Brain microvascular endothelial cell (primary cell): ENCODE results near the gene ADARB2.
"Not testable (repeated sequence)": the region's sequence is repeated elsewhere in the genome, so short reads cannot be mapped to it uniquely, and the experiment has no call there.

ENCODE experiments used
- DNase-seq: peaks from one replicate; pipeline ENCODE4 v3.0.0-alpha.2; 2020
- H3K27ac ChIP-seq: fragments of 250-450 bp; sonication (Bioruptor Pico); 2 replicates; pipeline ENCODE4 v1.5.1; 2020; ENCODE audit warnings: mild to moderate bottlenecking, moderate library complexity
- H3K27me3 ChIP-seq: fragments of 250-450 bp; sonication (Bioruptor Pico); replicated peaks from 2 replicates; pipeline ENCODE4 v1.5.1; 2020; ENCODE audit warnings: mild to moderate bottlenecking
- H3K36me3 ChIP-seq: fragments of 250-450 bp; sonication (Bioruptor Pico); replicated peaks from 2 replicates; pipeline ENCODE4 v1.5.1; 2020; ENCODE audit warnings: mild to moderate bottlenecking
- H3K4me3 ChIP-seq: 2 replicates; pipeline ENCODE4 v1.5.1; 2011; ENCODE audit warnings: low read depth, mild to moderate bottlenecking, control low read depth, low read length, moderate library complexity
- CTCF ChIP-seq: IDR thresholded peaks from 2 replicates; pipeline ENCODE4 v1.5.1; 2011; ENCODE audit warnings: low read depth, mild to moderate bottlenecking, moderate library complexity, low read length, control low read depth, inconsistent platforms; ENCODE audit errors: missing control alignments
- in situ Hi-C: cut with HindIII; loops from 2 replicates; pipeline ENCODE4 v1.10.0; 2017; ENCODE audit warnings: low sequenced_read_pairs, low pct_ligation_motif_present

The ADARB2 gene

GRCh38 chr10:1625079-1625478 lies 112.2 kb downstream of the ADARB2 start:
- no peak for TF ChIP-seq CTCF
- in situ Hi-C loops: no loop called here
- no peak for DNase-seq
- no peaks in the 10 kb centered on the region for H3K36me3 ChIP-seq
- no peak overlapping the region for H3K27ac ChIP-seq
- H3K4me3 ChIP-seq: no peak overlapping the region
- no peaks in the 10 kb centered on the region for H3K27me3 ChIP-seq

DNA sequence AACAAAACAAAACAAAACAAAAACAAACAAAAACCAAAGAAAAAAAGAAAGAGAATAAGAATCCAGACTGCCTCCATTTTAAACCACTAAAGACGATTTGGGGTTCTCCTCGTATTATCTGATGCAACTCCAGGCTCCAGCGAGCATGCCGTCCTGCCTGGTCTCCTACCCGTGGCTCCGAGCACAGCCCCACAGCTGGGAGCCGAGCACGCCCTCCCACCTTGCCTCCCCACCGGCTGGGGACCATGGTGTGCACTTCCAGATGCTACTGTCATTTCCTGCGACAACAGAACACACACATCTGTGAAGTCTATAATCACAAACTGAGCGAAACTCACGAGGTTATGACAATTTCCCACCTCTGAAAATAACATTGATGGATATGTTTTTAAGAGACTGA lies 113.1 kb downstream of the ADARB2 start:
- in situ Hi-C loops: no loop called here

GRCh38 chr10:1620803-1621202 lies 116.5 kb downstream of the ADARB2 start:
- H3K4me3 ChIP-seq: no peak overlapping the region
- no peaks in the 10 kb centered on the region for H3K27me3 ChIP-seq
- in situ Hi-C loops: no loop called here
- DNase-seq: no peak
- no peaks in the 10 kb centered on the region for H3K36me3 ChIP-seq
- H3K27ac ChIP-seq: no peak overlapping the region
- TF ChIP-seq CTCF: no peak

More for the DNA sequence above, 113.1 kb downstream of the ADARB2 start:
- no peak for TF ChIP-seq CTCF
- Histone ChIP-seq H3K27me3 (no peaks in the 10 kb centered on the region), H3K36me3 (no peaks in the 10 kb centered on the region), H3K4me3 (no peak overlapping the region), H3K27ac (no peak overlapping the region)
- DNase-seq: no peak

GRCh38 chr10:1617376-1618317 lies 119.7 kb downstream of the ADARB2 start:
- H3K27ac ChIP-seq, H3K4me3 ChIP-seq, DNase-seq, H3K27me3 ChIP-seq, in situ Hi-C loops, H3K36me3 ChIP-seq: not testable (repeated sequence)

- H3K4me3 ChIP-seq, DNase-seq, H3K27ac ChIP-seq, H3K27me3 ChIP-seq, in situ Hi-C loops, H3K36me3 ChIP-seq: not testable (repeated sequence)
Measured at GRCh38 chr10:1616701-1617100, 120.6 kb downstream of the ADARB2 start.

DNA sequence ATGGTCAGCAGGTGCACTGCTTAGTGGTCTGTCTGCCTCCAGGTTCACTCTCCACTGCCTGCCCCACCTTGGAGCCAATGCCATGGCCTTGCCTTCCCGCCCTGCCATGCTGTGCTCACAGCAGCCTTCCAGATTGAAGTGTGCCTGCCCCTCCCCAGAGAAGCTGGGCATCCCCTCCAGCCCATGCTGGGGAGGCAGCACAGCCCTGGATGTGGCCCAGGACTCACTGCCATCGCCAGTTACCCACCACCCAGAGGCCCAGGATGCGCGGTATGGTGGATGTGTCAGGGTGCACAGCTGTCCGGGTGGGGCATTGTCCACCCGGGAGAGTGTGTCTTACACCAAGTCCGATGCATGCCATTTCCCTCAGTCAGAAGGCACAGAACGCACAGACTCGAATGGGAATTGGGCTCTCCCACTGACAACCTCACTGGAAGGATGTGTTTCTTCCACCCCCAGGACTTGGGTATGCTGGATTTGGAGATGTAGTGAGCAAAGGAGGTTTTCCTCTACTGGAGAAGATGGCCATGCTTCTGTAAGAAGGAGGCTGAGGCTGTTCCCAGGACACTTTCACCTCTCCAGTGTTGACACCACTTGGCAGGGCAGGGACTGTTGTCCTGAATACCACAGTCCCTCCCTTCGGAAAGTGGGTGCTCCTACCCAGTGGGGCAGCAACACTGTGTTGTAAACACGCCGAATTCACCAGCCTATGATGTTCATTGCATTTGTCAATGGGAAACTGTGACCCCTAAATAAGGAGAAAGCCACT lies 122.0 kb downstream of the ADARB2 start:
- no peaks in the 10 kb centered on the region for H3K36me3 ChIP-seq
- in situ Hi-C loops: no loop called here
- DNase-seq: no peak
- H3K4me3 ChIP-seq: no peak overlapping the region
- no peak overlapping the region for H3K27ac ChIP-seq
- no peaks in the 10 kb centered on the region for H3K27me3 ChIP-seq
- no peak for TF ChIP-seq CTCF
